GM23338 (cell line): ENCODE results near the gene LRRC8B. TPM values are rescaled to one million over a fixed set of nuclear protein-coding genes. Genes with fewer than 3 reads are reported as not detected.

Experiments
- ATAC-seq: fragments of 200-7000 bp; cut with Tn5 transposase; 3 replicates; pipeline ENCODE4 v1.9.1; 2020
- DNase-seq: peaks from one replicate; pipeline ENCODE4 v3.0.0-alpha.2; 2015; ENCODE audit warnings: low spot score
- H2AFZ ChIP-seq: fragments of 200-600 bp; sonication (generic); 2 replicates; pipeline ENCODE4 v1.8.0; 2016; ENCODE audit warnings: antibody characterized with exemption, mild to moderate bottlenecking, moderate library complexity
- H3F3A ChIP-seq: fragments of 200-600 bp; sonication (generic); replicated peaks from 2 replicates; pipeline ENCODE4 v1.8.0; 2017; ENCODE audit warnings: antibody characterized with exemption, mixed run types, low read depth
- H3K27ac ChIP-seq: fragments of 200-600 bp; sonication (generic); 2 replicates; pipeline ENCODE4 v1.6.1; 2016; ENCODE audit warnings: low read depth
- H3K27me3 ChIP-seq: fragments of 200-600 bp; sonication (generic); 2 replicates; pipeline ENCODE4 v1.8.0; 2016; ENCODE audit warnings: mild to moderate bottlenecking, mixed run types, moderate library complexity; ENCODE audit not compliant: insufficient read depth
- H3K36me3 ChIP-seq: fragments of 200-600 bp; sonication (generic); 2 replicates; pipeline ENCODE4 v1.8.0; 2016; ENCODE audit warnings: mild to moderate bottlenecking; ENCODE audit not compliant: insufficient read depth
- H3K4me1 ChIP-seq: fragments of 200-600 bp; sonication (generic); 2 replicates; pipeline ENCODE4 v1.8.0; 2016; ENCODE audit warnings: mild to moderate bottlenecking, moderate library complexity; ENCODE audit not compliant: insufficient read depth
- H3K4me2 ChIP-seq: fragments of 200-600 bp; sonication (generic); 2 replicates; pipeline ENCODE4 v1.7.1; 2017; ENCODE audit warnings: mixed run types
- H3K4me3 ChIP-seq: fragments of 200-600 bp; sonication (generic); 2 replicates; pipeline ENCODE4 v1.6.1; 2016; ENCODE audit warnings: mixed run types
- H3K79me2 ChIP-seq: fragments of 200-600 bp; sonication (generic); replicated peaks from 2 replicates; pipeline ENCODE4 v1.8.0; 2017; ENCODE audit warnings: mild to moderate bottlenecking; ENCODE audit not compliant: insufficient read depth
- H3K9me2 ChIP-seq: fragments of 200-600 bp; sonication (generic); 2 replicates; pipeline ENCODE4 v1.8.0; 2017; ENCODE audit not compliant: insufficient read depth
- H4K20me1 ChIP-seq: fragments of 200-600 bp; sonication (generic); replicated peaks from 2 replicates; pipeline ENCODE4 v1.8.0; 2017; ENCODE audit warnings: mild to moderate bottlenecking; ENCODE audit not compliant: insufficient read depth
- H3K27ac Mint-ChIP-seq: 2 replicates; pipeline ENCODE4 v1.8.0; 2020; ENCODE audit warnings: inconsistent platforms, mild to moderate bottlenecking, moderate library complexity, mixed read lengths
- H3K27me3 Mint-ChIP-seq: 3 replicates; pipeline ENCODE4 v1.8.0; 2022; ENCODE audit warnings: low read depth, mild to moderate bottlenecking, moderate library complexity, mixed read lengths, inconsistent platforms; ENCODE audit not compliant: insufficient read depth, poor library complexity
- H3K36me3 Mint-ChIP-seq: 3 replicates; pipeline ENCODE4 v1.8.0; 2021; ENCODE audit warnings: low read depth, mild to moderate bottlenecking, inconsistent platforms, moderate library complexity, mixed read lengths
- H3K4me1 Mint-ChIP-seq: 3 replicates; pipeline ENCODE4 v1.8.0; 2020; ENCODE audit warnings: mild to moderate bottlenecking, inconsistent platforms, mixed read lengths
- H3K4me3 Mint-ChIP-seq: 3 replicates; pipeline ENCODE4 v1.8.0; 2021; ENCODE audit warnings: moderate library complexity, mild to moderate bottlenecking, inconsistent platforms, mixed read lengths
- H3K9me3 Mint-ChIP-seq: 3 replicates; pipeline ENCODE4 v1.8.0; 2020; ENCODE audit warnings: moderate library complexity, mild to moderate bottlenecking, inconsistent platforms, mixed read lengths
- CREB1 ChIP-seq: fragments of 250-450 bp; sonication (Bioruptor Pico); IDR thresholded peaks from 2 replicates; pipeline ENCODE4 v1.5.0; 2020; ENCODE audit warnings: low read depth, mild to moderate bottlenecking, moderate library complexity
- CTCF ChIP-seq, 2 experiments: fragments of 200-600 bp in 1 of 2; sonication (generic) in 1 of 2; conservative IDR thresholded peaks; 2 replicates each; pipeline versions ENCODE4 v1.5.1 to v1.6.1; 2016 to 2017; ENCODE audit warnings: antibody characterized with exemption in 2 of 2, low read depth in 2 of 2, mild to moderate bottlenecking in 2 of 2, moderate library complexity in 1 of 2
- EZH2 ChIP-seq: fragments of 200-600 bp; sonication (generic); IDR thresholded peaks from one replicate; pipeline ENCODE4 v1.8.0; 2017; ENCODE audit warnings: antibody characterized with exemption, mild to moderate bottlenecking, low read depth; ENCODE audit not compliant: unreplicated experiment
- EZH2phosphoT487 ChIP-seq: fragments of 200-600 bp; sonication (generic); IDR thresholded peaks from one replicate; pipeline ENCODE4 v1.8.1; 2018; ENCODE audit warnings: antibody characterized with exemption; ENCODE audit not compliant: unreplicated experiment
- JUNB ChIP-seq: IDR thresholded peaks from one replicate; pipeline ENCODE4 v1.6.1; 2016; ENCODE audit warnings: antibody characterized with exemption; ENCODE audit not compliant: unreplicated experiment
- NANOG ChIP-seq: IDR thresholded peaks from 2 replicates; pipeline ENCODE4 v1.6.1; 2016; ENCODE audit warnings: antibody characterized with exemption, borderline replicate concordance
- REST ChIP-seq: IDR thresholded peaks from one replicate; pipeline ENCODE4 v1.6.1; 2018; ENCODE audit warnings: antibody characterized with exemption; ENCODE audit not compliant: unreplicated experiment
- ZNF331 ChIP-seq: fragments of 250-450 bp; sonication (Bioruptor Pico); IDR thresholded peaks from 2 replicates; pipeline ENCODE4 v1.5.0; 2020; ENCODE audit warnings: low read depth, mild to moderate bottlenecking, moderate library complexity
- ZNF462 ChIP-seq: fragments of 250-450 bp; sonication (Bioruptor Pico); IDR thresholded peaks from 2 replicates; pipeline ENCODE4 v1.5.0; 2020; ENCODE audit warnings: mild to moderate bottlenecking, moderate library complexity
- polyA plus RNA-seq: library from polyadenylated mRNA; unstranded; fragments of >200 nt; fragmentation: Nextera tagmentation; extraction: Ambion mirVana; gene quantifications from 2 replicates; pipeline ENCODE4 v1.2.1, GENCODE V29; 2016
- total RNA-seq: library from RNA; depleted of rRNA; stranded (reverse); fragments of >200 nt; shearing (Covaris generic); gene quantifications from 2 replicates; pipeline ENCODE4 v1.2.3, GENCODE V29; 2014

Gene LRRC8B
- total and polyA plus RNA-seq, 2 experiments from 2014 or later, result 9.0 to 26.5 TPM

- TF ChIP-seq CREB1 (CRISPR knock-in tag) (no peak), ZNF462 (CRISPR knock-in tag) (no peak)
- H3K9me3 Mint-ChIP-seq, result peaks cover 17% of the 10 kb centered on the region
- no peak for DNase-seq
- Histone ChIP-seq H3K4me3 (no peak overlapping the region), H2AFZ (no peak overlapping the region), H3K36me3 (peaks cover 9% of the 10 kb centered on the region), H3K9me2 (no peaks in the 10 kb centered on the region), H3K4me1 (peaks cover 33% of the 10 kb centered on the region), H3K4me2 (no peak overlapping the region), H3K27me3 (no peaks in the 10 kb centered on the region), H3K27ac (no peak overlapping the region), H3K79me2 (peaks cover 63% of the 10 kb centered on the region), H4K20me1 (peaks cover 22% of the 10 kb centered on the region; the same call in 1 of the 2 replicates), H3F3A (no peaks in the 10 kb centered on the region)
- peaks cover 3% of the 10 kb centered on the region for H3K27me3 Mint-ChIP-seq
- H3K36me3 Mint-ChIP-seq, result peaks cover 33% of the 10 kb centered on the region
- peaks cover 34% of the 10 kb centered on the region for H3K4me1 Mint-ChIP-seq
- no peak for ATAC-seq
- H3K27ac Mint-ChIP-seq, result no peak overlapping the region
- H3K4me3 Mint-ChIP-seq, result no peak overlapping the region
Measured at GRCh38 chr1:89567797-89568196, 43.2 kb downstream of the LRRC8B start.

- H3K27ac ChIP-seq, result no peak overlapping the region
- no peak overlapping the region for H3K27ac Mint-ChIP-seq
- H3K4me1 ChIP-seq, result no peaks in the 10 kb centered on the region
- no peaks in the 10 kb centered on the region for H3F3A ChIP-seq
- no peak overlapping the region for H3K4me2 ChIP-seq
- H3K9me2 ChIP-seq, result no peaks in the 10 kb centered on the region
- no peak overlapping the region for H2AFZ ChIP-seq
- H3K27me3 Mint-ChIP-seq, result peaks cover 3% of the 10 kb centered on the region
- H3K27me3 ChIP-seq, result no peaks in the 10 kb centered on the region
- H3K9me3 Mint-ChIP-seq, result peaks cover 17% of the 10 kb centered on the region
- H4K20me1 ChIP-seq, result peaks cover 8% of the 10 kb centered on the region
- ATAC-seq (no peak), DNase-seq (no peak)
- no peak overlapping the region for H3K4me3 ChIP-seq
- H3K4me3 Mint-ChIP-seq, result no peak overlapping the region
- H3K36me3 Mint-ChIP-seq, result peaks cover 40% of the 10 kb centered on the region
- H3K36me3 ChIP-seq, result peaks cover 13% of the 10 kb centered on the region
- H3K79me2 ChIP-seq, result peaks cover 25% of the 10 kb centered on the region
- H3K4me1 Mint-ChIP-seq, result peaks cover 3% of the 10 kb centered on the region; the same call in 1 of the 3 replicates
- TF ChIP-seq CTCF (conservative IDR thresholded peaks at IDR 0.05; ENCODE audit: low read depth in 2 of 2) (no peak), JUNB (no peak), ZNF331 (no peak), EZH2 (no peak), EZH2phosphoT487 (no peak), REST (no peak), NANOG (no peak)
Measured at GRCh38 chr1:89573410-89573809, 48.8 kb downstream of the LRRC8B start.
